GM21723 (cell line): ENCODE measurements around the gene SCRN1.
"Not testable (repeated sequence)": the region's sequence is repeated elsewhere in the genome, so short reads cannot be mapped to it uniquely, and the experiment has no call there.

Experiments
- ATAC-seq: cut with Tn5 transposase; IDR thresholded peaks from one replicate; pipeline ENCODE4 v1.9.1; 2021; ENCODE audit warnings: mild to moderate bottlenecking, moderate library complexity; ENCODE audit not compliant: unreplicated experiment

The SCRN1 gene

GRCh38 chr7:29970158-29970557 lies 19.4 kb downstream of the SCRN1 start:
- ATAC-seq, result no peak

GRCh38 chr7:29969738-29970137 lies 19.9 kb downstream of the SCRN1 start:
- ATAC-seq, result no peak

DNA sequence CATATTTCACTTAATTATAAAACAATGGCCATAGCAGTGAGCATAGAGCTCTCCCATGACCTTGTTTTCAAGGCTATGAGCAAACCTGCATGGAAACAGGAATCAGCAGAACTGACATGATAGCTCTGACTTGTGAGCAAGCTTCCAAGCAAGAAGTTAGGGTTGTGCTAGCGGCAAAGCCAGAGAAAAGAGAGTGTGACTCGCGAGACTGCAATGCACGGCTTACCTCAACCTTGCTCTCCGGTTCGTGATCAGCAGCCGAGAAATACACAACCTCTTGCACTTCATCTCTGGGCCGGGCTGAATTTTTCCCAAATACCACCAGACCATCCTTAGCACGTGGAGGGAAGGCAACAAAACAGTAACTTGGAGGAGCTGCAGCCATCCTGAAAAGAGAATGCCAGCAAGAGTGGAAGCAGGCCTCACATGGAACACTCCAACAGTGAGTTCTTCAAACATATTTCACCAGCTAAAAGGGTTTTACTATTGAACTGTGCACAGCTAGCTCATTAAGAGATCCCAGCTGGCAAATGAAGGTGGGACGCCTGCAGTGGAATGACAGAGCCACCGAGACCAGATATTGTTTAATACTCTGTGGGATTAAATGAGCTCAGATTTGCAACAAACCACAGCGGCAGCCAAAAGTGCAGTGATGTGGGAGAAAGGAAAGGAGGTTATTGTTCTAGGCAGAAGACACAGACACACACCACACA lies 20.8 kb downstream of the SCRN1 start:
- ATAC-seq, result no peak

DNA sequence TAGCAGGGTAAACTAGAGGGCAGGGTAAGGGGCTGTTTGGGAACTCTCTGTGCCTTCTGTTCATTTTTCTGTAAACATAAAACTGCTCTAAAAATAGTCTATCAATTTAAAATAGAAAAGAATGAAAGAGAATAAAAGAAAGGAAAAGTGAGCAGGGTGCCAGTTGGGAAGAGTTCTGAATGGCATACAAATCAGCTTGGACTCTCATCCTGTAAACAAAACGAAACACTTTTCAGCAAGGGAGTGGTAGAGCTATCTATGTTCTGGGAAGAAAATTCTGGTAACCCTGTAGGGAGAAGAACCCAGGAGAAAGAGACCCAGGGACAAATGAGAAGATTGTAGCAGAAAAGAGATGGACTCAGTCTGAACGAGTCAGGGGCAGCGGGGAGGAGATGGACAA lies 24.6 kb downstream of the SCRN1 start:
- ATAC-seq, result no peak

- no peak for ATAC-seq
Measured at GRCh38 chr7:29962035-29962434, 27.6 kb downstream of the SCRN1 start.

DNA sequence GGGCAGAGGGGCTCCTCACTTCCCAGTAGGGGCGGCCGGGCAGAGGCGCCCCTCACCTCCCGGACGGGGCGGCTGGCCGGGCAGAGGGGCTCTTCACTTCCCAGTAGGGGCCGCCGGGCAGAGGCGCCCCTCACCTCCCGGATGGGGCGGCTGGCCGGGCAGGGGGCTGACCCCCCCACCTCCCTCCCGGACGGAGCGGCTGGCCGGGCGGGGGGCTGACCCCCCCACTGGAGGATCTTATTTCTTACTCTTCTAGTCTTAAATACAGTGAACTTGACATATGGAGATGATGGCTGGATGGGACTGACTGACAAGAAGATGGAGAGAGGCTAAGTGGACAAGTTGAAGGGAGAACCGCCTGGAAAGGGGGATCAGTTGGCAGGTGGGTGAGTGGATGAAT lies 28.0 kb downstream of the SCRN1 start:
- not testable (repeated sequence) for ATAC-seq

DNA sequence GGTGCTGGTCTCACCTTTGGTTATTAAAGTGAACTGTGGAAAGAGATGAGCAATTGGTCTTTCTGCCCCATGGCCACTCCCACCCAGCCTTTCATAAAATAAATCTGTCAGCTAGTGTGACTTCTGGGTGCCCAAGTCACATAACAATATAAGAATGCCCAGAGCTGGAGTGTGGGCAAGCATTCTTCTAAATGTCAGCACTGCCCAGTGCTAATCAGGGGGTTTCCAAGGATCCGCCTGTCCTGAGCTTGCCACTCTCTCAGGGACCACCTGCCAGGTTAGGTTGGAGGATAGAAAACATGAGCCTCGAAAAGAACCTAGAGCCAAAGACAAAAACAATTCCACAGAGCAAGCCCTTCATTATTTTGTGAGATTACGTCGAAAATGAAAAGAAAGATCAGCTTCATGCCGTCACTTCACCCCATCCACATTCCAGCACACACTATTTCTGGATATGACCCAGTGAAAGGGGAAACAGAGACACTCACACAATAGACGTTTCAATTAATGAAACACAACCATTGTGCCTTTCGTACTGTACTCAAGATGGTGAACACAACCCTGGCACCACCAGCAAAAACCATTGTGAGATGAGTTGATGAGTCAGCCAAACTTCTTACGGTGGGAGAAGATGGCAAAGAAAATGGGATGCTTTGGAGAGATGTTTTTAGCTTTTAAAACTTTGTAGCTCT lies 30.8 kb downstream of the SCRN1 start:
- ATAC-seq, result no peak

GRCh38 chr7:29957521-29958310 lies 31.9 kb downstream of the SCRN1 start:
- ATAC-seq, result no peak

DNA sequence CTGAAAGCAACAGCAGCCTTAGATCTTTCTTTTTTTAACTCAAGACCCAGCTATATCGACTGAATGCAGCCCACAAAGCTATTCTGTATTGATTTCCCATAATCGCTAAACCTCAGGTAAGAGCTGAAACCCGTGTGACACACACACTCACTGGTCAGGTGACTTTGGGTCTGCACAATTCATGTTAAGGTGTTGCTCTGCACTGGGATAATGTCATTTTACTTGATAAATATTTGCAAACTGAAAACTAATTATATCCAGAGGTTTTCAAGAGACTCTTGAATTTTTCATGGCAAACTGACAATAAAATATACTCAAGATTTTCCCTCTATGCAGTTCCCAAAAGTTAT lies 33.1 kb downstream of the SCRN1 start:
- peak; percentile 31 for ATAC-seq

DNA sequence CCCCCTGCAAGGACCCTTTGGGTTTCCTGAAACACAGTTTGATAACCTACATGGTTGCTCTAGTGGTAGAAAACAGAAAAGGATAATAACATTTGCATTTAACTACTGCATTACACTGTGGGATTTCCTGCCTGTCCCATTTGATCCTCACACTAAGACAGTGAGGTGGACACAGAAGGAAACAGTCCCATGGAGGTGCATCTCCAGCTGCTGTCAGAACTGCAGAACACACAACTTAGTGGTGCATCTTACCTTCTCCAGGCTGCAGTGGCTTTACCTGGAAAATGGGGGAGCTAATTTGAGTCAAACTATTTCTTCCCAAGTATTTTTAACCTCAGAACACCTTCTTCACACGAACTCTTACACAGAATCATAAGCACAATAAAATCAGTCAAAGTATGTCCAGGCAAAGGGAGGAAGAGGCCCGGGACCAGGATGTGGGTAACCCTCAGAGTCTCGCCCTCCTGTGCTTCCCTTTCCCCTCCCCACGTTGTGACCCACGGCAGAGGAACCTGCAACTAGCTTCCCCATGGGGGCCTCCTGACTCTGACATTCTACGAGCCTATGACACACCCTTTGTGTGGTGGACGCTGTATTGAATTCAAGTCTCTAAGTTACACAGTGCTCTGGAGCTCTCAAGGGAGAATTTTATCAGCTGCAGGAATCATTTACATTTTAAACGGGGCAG lies 33.7 kb downstream of the SCRN1 start:
- peak; percentile 84 for ATAC-seq

GRCh38 chr7:29955075-29955792 lies 34.4 kb downstream of the SCRN1 start:
- ATAC-seq, result no peak

GRCh38 chr7:29953726-29954347 lies 35.8 kb downstream of the SCRN1 start:
- ATAC-seq, result no peak

DNA sequence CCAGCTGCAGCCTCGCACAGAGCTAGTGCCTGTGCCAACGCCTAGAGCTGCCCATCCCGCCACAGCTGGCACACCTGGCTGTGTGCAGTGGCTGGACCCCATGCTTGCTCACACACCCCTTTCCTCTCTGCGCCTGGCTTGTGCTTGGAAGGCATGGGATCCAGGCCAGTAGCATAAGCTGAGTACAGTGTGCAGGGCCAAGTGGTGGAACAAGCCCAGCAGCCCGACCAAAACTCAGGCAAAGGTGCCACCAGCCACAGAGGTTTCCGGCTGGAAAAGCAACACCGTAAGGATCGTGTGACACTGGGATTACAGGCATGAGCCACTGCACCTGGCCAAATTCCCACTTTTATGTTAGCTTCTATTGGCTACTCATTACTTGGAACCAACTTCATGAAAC lies 38.4 kb downstream of the SCRN1 start:
- no peak for ATAC-seq

- ATAC-seq, result no peak
Measured at GRCh38 chr7:29950480-29950879, 39.1 kb downstream of the SCRN1 start.

DNA sequence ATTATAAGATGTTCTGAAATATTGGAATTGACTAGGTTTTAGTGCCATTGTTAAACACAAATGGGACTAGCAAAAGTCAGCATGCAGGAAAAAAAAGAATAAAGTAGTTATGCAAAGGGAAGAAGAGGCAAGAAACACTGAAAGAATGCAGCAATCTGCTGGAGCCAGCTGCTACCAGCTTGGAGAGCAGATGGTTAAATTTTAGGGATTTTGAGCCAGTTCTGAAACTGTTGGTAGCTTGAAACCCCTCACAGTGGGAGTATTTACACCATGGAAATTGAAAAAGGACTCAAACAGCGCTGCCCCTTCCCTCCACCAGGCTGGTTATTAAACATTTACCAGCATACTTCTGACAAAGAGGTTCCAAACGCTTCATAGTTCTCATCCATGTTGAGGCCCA lies 41.0 kb downstream of the SCRN1 start:
- ATAC-seq, result no peak

DNA sequence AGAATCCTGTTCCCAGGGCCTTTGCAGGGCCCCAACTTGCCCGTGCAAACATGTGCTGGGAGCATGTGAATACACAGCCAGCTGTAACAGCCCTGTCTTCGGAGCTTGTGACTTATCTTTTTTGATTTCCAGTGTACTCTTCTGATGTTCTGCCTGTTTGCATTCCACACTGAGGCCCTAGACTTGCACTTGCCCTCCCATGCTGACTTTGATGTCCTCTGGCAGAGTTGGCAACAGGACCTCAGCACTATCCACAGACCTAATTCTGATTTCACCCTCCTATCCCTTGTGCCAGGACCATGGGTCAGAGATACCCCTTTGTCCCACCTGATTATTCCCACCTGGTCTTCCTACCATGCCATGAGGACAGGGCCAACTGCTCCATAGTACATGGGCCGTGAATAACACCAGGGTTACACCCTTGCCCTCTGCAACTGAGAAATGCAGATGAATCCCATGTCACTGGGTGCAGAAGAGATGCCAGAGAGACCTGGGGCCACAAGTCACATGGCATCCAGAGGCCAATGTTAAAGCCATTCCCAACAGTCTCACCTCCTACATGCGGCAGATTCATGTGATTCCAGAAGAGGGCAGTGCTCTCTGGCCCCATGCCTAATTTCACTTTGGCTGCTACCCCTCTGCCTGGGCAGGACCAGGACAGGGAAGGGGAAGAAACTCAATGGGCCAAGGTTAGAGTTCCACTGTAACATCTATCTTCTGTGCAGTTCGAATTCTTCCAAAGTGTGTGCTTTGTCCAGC lies 43.0 kb downstream of the SCRN1 start:
- ATAC-seq, result no peak

- no peak for ATAC-seq
Measured at GRCh38 chr7:29945259-29945809, 44.3 kb downstream of the SCRN1 start.

DNA sequence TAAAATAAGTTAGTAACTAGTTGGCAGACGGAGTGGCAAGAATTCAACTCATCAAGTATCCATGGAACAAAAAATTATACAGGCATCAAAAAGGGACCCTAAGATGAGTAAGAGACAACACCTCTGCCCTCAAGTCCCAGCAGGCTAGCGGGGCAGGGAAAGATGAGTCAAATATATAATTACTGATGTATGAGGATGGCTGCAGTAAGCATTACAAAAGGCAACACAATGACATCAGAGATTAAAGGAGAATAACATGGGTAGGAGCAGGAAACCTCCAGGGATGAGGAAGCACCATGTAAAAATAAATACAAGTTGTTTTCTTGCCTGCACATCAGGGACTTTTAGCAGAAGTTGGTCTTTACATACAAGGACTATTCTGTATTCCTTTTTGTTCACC lies 49.4 kb downstream of the SCRN1 start:
- ATAC-seq, result no peak

DNA sequence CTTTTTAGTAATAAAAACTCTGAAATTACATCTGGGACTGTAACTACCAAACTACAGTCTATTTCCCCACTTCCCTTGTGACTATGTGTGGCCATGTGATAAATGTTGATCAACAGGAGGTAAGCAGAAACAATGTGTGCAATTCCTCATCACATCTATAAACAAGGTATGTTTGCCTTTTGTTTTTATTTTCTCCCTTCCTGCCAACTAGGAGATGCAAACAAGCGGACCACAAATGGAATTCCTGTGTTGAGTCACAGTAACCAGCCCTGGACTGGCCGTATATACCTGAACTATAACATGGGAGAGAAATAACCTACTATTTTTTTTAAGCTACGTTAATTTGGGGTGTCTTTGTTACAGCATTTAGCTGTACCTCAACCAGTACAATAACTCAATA lies 52.5 kb downstream of the SCRN1 start:
- no peak for ATAC-seq
